GM18520 (cell line): ENCODE results near the gene ARHGAP44.

Experiments
- ATAC-seq: cut with Tn5 transposase; IDR thresholded peaks from one replicate; pipeline ENCODE4 v1.9.1; 2021; ENCODE audit not compliant: unreplicated experiment

The ARHGAP44 gene

GRCh38 chr17:12990041-12990808, 200.9 kb downstream of the ARHGAP44 start:
- ATAC-seq: no peak

GRCh38 chr17:12990926-12991325, 201.6 kb downstream of the ARHGAP44 start:
- no peak for ATAC-seq

- no peak for ATAC-seq
Measured at GRCh38 chr17:12992676-12993075, 203.4 kb downstream of the ARHGAP44 start.

- ATAC-seq: no peak
Measured at GRCh38 chr17:12993631-12994030, 204.3 kb downstream of the ARHGAP44 start.

GRCh38 chr17:12994341-12995074, 205.2 kb downstream of the ARHGAP44 start:
- no peak for ATAC-seq

GRCh38 chr17:12995106-12995895, 206.0 kb downstream of the ARHGAP44 start:
- ATAC-seq: no peak

- ATAC-seq: no peak
Measured at GRCh38 chr17:12995896-12996295, 206.6 kb downstream of the ARHGAP44 start.

GRCh38 chr17:12996357-12996756, 207.1 kb downstream of the ARHGAP44 start:
- no peak for ATAC-seq

- ATAC-seq: no peak
Measured at GRCh38 chr17:12996941-12997340, 207.6 kb downstream of the ARHGAP44 start.

- no peak for ATAC-seq
Measured at GRCh38 chr17:12998461-12998860, 209.2 kb downstream of the ARHGAP44 start.

- ATAC-seq: no peak
Measured at GRCh38 chr17:12998874-12999273, 209.6 kb downstream of the ARHGAP44 start.

GRCh38 chr17:13000561-13000960, 211.3 kb downstream of the ARHGAP44 start:
- ATAC-seq: no peak

GRCh38 chr17:13001991-13002615, 212.8 kb downstream of the ARHGAP44 start:
- no peak for ATAC-seq

GRCh38 chr17:13002761-13003453, 213.6 kb downstream of the ARHGAP44 start:
- ATAC-seq: no peak

- no peak for ATAC-seq
Measured at GRCh38 chr17:13003454-13003851, 214.2 kb downstream of the ARHGAP44 start.

GRCh38 chr17:13003927-13004326, 214.6 kb downstream of the ARHGAP44 start:
- ATAC-seq: no peak

GRCh38 chr17:13004336-13004735, 215.0 kb downstream of the ARHGAP44 start:
- no peak for ATAC-seq

GRCh38 chr17:13005530-13005929, 216.2 kb downstream of the ARHGAP44 start:
- ATAC-seq: no peak

- ATAC-seq: no peak
Measured at GRCh38 chr17:13008461-13008860, 219.2 kb downstream of the ARHGAP44 start.

GRCh38 chr17:13010959-13011358, 221.7 kb downstream of the ARHGAP44 start:
- no peak for ATAC-seq

GRCh38 chr17:13014801-13015200, 225.5 kb downstream of the ARHGAP44 start:
- no peak for ATAC-seq
